ENCODE results near the gene SCRT2.
"Not testable (repeated sequence)": the region's sequence is repeated elsewhere in the genome, so short reads cannot be mapped to it uniquely, and the experiment has no call there.

Gene SCRT2

DNA sequence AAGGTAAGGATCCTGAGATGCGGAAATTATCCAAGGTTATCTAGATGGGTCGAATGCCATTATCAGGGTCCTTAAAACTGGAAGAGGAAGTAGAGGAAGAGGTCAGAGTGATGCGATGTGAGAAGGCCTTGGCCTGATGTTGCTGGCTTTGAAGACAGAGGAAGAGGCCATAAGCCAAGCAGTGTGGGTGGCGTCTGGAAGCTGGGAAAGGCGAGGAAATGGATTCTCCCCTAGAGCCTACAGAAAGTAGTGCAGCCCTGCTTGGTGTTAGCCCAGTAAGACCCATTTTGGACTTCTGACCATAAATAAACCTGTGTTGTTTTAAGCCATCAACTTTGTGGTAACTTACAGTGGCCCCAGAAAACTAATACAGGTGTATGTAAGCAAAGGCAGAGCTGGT is 24.6 kb downstream of the SCRT2 start:
- no peak for DNase-seq

DNA sequence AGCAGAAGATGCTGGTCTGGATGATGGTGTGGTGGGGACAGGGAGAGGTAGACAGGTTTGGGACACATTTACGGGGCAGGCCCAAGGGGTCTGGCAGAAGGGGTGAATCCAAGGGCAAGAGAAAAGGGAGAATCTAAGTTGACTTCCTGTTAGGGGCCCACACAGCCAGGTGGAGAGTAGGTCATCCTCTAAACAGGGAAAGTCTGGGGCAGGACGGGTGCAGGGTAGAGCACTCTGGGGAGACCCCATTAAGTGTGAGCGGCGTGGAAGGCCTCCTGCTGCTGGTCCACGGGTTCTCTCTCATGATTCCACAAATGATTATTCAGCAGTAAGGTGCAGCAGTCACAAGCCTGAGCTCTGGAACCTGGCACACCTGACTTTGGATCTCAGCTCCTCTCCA is 25.3 kb downstream of the SCRT2 start:
- DNase-seq, result no peak

DNA sequence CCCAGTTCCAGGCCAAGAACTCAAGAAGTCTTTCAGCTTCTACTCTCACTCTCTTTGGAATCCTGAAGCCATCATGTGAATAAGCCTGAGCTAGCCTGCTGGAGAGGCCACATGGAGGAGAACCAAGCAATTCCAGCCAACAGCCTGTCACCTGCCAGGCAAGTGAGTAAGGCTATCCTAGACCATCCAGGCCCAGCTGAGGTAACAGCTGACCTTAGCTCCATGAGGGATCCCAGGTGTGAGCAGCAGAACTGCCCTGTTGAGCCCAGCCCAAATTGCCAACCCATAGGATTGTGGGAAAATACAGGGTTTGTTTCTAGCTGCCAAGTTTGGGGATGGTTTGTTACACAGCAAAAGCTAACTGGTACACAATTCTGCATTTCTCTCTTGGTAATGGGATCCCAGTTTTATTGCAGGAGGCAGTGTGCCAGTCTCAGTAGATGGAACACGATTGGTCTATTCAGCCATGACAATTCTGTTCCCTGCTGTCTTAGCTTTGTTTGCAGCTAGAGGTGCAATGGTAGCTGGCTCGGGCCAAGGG is 28.1 kb downstream of the SCRT2 start:
- no peak for DNase-seq

DNA sequence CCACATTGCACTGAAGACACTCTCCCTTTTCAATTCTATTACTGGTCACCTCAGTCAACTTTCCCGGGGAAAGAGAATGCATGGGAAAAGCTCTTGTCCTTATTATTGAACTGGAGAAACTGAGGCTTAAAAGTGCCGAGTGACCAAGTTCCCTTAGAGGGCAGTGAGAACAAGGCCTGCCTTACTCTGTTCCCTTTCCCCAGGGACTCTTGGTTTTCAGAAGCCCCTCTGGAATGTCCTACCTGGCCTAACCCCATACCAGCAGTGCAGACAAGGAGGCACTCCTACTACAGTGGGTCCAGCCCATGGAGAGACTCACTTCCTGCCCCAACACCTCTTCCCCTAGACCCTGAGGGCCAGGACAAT is 28.8 kb downstream of the SCRT2 start:
- DNase-seq, result no peak

DNA sequence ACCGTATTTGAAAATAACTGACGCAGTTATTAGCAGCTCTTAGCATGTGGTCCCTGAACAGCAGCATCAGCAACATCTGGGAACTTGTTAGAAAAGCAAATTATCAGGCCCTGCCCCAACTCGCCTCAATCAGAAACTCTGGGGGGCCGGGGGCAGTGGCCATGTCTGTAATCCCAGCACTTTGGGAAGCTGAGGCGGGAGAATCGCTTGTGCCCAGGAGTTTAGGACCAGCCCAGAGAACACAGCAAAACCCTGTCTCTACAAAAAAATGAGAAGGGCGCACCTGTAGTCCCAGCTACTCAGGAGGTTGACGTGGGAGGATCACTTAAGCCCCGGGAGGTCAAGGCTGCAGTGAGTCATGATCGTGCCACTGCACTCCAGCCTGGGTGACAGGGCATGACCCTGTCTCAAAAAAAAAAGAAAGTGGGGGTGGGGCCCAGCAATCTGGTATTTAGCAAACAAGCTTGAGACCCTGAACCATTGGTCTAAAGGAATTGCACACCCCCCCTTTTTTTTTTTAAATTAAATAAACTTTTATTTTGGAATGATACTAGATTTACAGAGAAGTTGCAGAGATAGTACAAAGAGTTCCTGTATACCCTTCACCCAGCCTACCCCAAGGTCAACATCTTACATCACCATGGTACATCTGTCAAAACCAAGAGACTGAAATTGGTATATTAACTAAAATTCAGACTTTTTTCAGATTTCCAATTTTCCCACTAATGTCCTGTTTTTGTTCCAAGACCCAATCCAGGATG is 29.3 kb downstream of the SCRT2 start:
- no peak for DNase-seq

DNA sequence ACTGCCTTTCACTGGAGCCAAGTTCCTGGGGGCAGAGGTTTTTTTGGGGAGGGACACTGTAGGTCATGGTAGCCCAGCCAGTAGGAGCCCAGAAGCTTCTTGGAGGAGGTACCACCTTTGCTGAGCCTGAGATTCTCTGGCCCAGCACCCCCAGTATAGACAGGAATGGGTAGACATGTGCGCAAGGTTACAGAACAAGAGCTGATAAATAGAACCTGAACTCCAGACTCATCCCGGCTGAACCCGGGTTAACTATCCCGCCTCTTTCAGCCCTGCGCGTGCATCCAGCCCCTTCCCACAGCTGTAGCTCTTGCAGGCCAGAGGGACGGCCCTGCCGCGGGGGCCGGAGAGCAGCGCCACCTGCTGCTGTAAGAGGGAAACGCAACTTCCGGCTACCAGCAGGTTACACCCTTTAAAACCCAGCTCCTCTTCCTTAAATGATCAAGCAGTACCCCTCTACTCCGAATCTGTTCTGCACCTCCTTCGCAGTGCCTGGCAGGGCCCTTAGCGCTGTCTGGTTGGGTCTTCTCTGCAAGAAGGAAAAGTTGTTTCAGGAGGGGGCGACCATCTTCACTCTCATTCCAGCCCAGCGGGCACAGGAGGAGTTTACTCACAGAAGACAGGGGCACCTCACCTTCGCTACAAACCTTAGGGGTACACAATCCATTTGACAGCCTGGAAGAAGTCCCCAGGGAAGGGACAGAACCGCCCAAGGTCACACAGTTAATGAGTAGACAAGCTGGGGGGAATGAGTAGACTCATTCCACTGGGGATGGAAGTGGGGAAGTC is 30.1 kb downstream of the SCRT2 start:
- DNase-seq, result peak; percentile 23

DNA sequence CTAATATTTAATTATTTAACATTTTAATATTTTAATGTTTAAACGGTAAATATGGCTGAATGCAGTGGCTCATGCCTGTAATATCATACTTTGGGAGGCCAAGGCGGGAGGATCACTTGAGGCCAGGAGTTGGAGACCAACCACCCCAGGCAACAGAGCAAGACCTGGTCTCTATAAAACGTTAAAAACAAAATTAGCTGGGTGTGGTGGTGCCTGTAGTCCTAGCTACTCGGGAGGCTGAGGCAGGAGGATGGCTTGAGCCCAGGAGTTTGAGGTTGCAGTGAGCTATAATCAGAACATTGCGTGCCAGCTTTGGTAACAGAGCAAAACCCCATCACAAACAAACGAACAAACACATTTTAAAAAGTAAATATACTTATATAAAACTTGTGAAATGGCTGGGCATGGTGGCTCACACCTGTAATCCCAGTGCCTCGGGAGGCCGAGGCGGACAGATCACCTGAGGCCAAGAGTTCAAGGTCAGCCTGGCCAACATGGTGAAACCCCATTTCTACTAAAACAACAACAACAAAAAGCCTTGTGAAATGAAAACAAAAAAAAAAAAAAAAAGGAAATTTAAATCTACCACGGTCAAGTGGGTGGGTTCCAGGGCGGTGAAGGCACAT is 30.8 kb downstream of the SCRT2 start:
- DNase-seq, result no peak

DNA sequence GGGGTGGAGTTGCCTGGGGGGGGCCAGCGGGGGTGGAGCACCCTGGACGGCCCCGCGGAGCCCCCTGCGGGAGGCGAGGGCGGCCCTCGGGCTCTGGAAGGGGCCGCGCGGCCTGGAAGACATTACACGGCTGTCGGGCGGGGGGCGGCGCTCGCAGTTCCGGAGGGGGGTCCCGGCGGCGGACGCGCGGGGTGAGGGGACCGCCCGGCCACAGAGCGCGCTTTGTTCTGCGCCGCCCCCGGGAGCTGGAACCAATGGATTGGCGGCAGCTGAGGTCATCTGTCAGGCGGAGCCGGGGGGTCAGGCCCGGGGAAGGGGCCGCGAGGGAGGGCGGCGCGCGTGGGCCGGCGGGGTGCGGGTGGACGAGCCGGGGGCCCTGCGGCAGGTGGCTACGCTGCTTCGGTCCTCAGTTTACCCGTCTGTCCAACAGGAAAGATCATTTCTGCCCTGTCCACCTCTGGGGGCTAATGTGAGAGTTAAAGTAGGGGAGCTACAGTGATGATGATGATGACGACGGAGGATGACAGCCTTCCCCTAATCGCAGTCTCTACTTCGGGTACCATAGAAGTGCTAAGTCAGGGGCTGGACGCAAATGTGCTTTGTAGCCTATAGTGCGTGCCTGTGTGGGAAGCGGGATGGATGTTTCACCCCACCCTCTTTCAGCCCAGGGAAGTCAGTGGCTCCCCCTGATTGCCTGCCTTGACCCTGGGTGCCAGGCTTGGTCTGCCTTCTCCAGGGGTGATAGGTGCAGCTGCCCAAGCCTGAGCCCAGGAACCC is 33.0 kb downstream of the SCRT2 start:
- no peak for DNase-seq

DNA sequence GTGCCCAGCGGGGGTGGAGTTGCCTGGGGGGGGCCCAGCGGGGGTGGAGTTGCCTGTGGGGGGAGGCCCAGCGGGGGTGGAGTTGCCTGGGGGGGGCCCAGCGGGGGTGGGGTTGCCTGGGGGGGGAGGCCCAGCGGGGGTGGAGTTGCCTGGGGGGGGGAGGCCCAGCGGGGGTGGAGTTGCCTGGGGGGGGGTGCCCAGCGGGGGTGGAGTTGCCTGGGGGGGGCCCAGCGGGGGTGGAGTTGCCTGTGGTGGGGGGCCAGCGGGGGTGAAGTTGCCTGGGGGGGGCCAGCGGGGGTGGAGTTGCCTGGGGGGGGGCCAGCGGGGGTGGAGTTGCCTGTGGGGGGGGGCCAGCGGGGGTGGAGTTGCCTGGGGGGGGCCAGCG is 33.6 kb downstream of the SCRT2 start:
- DNase-seq, result not testable (repeated sequence)

DNA sequence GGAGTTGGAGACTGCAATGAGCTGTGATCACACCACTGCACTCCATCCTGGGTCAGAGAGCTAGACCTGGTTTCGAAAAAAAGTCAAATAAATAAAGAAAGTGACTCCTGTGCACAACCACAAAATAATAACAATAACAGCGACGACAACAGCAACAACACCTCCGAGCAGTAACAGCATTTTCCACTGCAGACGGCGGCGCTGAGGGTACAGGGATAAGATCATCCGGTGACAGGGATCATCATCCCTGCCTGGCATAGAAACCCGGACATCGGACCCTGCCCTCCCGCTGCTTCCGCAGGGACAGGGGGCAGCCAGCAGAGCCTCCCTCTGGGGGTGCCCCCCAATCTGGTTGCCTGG is 34.1 kb downstream of the SCRT2 start:
- DNase-seq, result no peak

DNA sequence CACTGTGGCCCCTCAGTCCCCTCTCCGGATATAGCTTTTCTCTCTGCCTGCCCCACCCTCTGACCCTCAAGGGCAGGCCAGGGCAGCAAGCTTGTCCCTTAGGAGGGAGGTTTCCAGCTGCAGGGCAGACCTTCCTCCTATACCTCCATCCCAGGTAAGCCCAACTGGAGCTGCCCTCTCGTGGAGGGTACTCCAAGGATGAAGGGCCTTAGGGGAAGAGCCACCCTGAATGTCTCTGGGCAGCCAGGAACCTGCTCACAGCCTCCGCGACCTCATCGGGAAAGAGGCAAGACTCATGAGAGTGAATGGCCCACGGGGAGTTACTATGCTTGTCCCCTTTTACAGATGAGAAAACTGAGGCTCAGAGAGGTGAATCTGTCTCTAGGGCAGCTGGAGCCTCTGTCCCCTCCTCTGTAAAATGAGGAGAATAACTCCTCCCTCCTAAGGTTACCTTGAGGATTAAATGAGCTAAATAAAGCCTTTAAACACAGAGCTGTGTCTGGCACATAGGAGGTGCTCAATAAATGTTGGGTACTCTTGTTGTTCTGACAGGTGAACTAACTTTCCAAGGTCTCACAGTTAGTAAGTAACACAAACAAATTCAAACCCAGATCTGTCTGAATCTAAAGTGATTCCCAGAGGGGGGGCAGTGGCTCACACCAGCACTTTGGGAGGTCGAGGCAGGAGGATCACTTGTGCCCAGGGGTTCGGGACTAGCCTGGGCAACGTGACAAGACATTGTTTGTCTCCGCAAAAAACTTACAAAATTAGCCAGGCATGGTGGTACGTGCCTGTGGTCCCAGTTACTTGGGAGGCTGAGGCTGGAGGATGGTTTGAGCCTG is 34.7 kb downstream of the SCRT2 start:
- no peak for DNase-seq

DNA sequence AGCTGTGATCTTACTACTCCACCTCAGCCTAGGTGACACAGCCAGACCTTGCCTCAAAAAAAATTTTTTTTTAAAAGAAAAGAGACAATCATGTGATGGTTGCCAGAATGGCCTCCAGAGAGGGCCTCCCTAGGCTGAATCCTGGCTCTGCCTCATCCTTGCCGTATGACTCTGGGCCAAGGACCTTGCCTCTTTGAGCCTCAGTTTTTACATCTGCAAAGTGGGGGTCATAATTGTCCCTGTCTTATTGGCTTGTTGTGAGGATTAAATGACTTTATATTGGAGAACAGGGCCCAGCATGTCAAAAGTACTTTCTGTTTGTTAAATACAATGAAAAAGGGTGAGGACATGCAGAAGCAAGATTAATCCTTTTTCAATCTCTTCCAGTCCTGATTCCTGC is 37.0 kb downstream of the SCRT2 start:
- DNase-seq, result no peak

DNA sequence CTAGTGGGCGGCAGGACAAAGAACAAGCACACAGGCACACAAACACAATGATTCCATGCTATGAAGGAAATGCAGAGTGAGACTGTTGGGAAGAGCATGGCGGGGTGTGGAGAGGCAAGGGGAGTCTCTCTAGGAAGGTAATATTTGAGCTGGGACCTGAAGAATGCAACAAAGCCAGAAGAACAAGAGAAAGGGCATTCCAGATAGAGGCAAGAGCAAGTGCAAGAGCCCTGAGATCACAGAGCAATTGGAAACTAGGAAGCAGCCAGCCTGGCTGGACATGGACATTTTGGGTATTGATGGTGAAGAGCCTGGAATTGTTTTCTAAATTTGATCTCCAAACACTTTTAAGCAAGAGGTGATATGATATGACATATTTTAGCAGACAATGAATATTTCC is 38.0 kb downstream of the SCRT2 start:
- DNase-seq, result no peak

DNA sequence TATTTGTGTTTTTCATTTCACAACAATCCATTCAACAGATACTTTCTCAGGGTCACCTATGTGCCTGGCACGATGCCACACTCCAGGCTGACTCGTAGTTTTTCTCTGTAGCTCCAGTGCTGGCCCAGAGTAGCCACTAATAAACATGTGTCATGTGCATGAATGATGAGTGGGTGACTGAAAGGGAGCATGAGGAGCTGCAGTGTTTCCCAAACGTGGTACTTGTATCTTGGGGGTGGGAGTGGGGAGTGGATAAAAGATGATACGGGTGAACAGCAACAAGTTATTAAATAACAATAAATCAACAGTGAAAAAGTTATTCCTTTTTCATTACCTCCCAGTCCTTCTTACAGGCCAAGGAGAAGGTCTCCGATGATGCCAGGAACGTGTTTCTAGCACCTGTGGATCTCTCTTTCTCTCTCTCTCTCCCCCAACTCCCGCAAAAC is 39.7 kb downstream of the SCRT2 start:
- DNase-seq, result no peak

DNA sequence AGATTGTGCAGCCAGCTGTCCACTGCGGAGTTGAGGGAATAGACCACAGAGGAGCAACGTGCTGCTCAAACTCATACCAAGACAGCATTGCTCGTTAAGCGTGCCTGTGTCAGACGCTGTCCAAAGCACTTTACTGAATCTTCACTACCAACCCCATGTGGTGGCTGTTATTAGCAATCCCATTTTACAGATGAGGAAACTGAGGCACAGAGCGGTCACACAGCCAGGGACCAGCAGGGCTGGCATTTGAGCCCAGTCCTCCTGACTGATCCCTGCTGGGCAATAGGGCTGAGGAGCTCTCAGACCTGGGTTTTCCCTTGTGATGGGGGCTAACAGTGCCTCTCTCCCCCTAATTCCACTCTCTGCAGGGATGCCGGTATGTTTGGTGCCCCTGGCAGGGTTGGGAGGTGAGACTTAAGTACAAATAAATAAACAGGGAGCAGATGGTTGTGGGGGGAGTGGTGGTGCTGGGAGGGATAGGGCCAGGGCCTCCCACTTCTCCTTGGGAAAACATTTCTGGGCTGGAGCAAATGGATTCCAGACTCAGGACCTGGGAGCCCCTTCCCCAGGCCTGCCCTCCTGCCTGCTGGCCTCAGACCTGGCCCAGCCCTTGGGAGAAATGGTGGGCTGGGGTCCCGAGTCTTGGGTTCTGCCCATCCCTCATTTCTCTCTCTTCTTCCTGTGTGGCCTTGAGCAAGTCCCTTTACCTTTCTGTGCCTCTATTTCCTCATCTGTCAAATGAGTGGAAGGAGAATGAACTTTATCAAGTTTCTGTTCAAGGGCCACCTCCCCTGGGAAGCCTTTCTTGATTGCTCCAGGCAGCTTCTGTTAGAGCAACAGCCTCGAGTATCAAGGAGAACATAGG is 40.3 kb downstream of the SCRT2 start:
- no peak for DNase-seq

DNA sequence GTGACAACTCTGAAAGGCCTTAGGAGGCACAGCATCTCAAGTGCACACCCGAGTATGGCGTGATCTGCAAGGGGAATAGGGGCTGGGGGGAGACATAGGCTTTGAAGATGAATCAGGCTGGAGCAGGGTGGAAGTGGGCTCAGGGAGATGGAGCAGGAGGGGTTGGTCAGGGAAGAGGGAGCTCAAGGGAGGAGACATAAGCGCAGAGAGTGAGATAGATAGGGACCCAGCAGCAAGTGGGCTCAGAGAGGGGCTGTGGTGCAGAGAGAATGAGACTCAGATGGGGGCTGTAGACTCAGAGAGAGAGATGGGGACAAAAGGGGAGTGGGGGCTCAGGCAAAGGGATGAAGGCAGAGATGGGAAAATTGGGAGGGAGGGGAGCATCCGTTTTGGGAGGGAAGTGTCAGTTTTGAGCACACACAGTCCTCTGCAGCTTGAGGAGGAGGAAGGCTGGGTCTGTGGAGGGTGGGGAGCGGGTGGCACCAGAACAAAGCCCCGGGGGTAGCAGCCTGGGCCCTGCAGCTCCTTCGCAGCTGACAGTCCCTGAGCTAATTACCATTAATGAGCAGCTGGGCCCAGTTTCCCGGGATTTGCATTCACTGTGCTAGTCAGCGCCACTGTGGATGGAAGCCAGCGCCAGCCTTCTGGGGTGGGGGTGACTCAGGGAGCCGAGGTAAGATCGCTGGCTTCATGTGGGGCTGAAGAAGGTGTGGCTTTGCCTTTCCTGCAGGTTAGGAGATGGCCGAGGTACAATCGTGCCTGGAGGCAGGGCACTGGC is 41.3 kb downstream of the SCRT2 start:
- no peak for DNase-seq

DNA sequence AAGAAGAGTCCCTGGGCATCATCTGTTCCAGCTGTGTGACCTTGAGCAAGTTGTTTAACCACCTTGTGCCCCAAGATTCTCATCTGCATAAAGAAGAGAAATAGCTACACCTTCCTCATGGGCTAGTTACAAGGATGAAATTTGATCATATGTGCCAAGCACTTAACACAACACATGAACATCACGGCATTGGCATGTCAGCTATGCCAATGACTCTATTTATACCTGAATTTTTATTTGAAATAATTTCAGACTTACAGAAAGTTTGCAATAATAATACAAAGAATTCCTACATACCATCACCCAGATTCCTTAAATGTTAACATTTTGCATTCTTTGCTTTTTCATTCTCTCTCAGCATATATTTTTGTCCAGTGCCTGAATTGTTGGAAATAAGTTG is 44.5 kb downstream of the SCRT2 start:
- no peak for DNase-seq

DNA sequence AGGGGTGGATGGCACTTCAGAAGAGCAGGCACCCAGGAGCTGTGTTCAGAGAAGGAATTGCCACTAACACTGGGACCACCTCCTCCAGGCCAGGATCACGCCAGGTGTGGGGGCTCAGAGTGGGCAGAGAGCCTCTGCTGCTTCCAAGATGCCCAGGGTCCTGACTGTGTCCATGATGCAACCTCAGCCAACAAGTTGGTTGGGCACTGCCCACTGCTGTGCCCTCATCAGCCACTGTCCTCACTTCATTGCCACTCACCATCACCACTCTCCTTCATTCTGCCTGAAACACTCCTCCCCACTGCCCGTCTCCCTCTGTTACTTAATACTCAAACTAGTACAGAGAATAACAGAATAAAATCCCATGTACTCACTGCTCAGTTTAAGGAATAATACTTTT is 49.0 kb downstream of the SCRT2 start:
- DNase-seq, result no peak

DNA sequence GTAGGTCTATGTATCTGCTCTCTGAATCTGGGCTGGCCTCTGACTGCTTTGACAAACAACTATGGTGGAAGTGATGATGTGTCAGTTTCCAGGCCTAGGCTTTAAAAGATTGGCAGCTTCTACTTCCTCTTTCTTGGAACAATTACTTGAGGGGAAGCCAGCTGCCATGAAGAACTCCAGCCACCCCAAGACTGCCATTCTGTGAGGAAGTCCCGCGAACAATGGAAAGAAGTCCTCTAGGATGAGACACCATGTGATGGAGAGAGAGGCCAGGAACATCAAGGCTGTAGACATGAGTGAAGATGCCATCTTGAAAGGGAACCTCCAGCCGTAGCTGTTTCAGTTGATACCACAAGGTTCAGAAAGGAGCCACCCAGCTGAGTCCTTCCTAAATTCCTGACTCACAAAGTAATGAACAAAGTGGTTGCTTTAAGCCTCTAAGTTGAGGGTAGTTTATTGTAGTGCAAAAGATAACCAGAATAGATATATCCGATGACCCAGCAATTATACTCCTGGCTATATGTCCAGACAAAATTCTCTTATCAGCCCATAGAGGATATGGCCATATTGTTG is 50.2 kb downstream of the SCRT2 start:
- DNase-seq, result no peak

DNA sequence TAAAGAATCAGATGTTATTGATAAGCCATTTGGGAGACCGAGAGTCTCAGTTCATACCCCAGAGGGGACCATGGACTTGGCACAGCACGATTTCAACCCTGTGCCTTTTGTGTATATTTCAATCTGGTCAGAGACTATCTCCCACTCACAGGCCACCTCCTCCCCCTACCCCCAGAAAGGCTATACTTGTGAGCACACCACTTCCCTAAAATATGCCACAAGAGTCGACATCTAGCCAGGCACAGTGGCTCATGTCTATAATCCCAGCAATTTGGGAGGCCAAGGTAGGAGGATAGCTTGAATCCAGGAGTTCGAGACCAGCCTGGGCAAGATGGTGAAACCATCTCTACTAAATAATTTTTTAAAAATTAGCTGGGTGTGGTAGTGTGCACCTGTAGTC is 51.9 kb downstream of the SCRT2 start:
- DNase-seq, result no peak

All from GOT3 (cell line).